Stimulated activated CD4-positive, alpha-beta T cell treated with anti-CD3 and anti-CD28 coated beads, Interleukin-15, amount 100 ng/mL, for 1 hour (primary cell): Measurements from ENCODE around the gene FOXP2.
"Not testable (repeated sequence)": the region's sequence is repeated elsewhere in the genome, so short reads cannot be mapped to it uniquely, and the experiment has no call there.

ENCODE experiments used
- DNase-seq, 2 donors: peaks; one replicate each; pipeline ENCODE4 v3.0.0-alpha.2; 2020; ENCODE audit warnings: low read depth in 1 of 2, low spot score in 1 of 2

The FOXP2 gene

GRCh38 chr7:114414156-114415063, at the start of gene FOXP2:
TSS of gene FOXP2 (plus strand) at chr7:114414815. CDS start at chr7:114426512, 11,697 bp downstream.
- no peak for DNase-seq

GRCh38 chr7:114365791-114366190, 48.8 kb upstream of the FOXP2 start:
- DNase-seq: no peak

- no peak for DNase-seq
Observed at GRCh38 chr7:114368492-114368891, 46.1 kb upstream of the FOXP2 start.

DNA sequence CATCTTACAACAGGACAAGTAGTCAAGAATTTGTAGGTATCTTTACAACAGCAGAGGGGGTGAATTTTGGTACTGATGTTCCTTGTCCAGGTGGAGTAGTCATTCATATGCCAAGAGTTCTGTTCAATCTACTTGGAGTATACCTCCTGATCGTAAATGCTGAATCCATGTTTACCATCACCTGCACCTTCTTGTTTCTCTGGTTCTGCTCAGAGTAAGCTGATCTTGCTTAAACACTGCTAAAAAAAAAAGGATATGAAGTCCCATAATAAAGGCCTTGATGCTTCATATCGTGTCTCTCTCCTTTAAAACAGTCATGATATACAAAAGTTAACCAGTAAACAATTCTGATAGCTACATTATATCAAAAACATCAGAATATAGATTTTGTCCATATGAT, 45.3 kb upstream of the FOXP2 start:
- DNase-seq: no peak

- DNase-seq: no peak
Observed at GRCh38 chr7:114372619-114373018, 42.0 kb upstream of the FOXP2 start.

DNA sequence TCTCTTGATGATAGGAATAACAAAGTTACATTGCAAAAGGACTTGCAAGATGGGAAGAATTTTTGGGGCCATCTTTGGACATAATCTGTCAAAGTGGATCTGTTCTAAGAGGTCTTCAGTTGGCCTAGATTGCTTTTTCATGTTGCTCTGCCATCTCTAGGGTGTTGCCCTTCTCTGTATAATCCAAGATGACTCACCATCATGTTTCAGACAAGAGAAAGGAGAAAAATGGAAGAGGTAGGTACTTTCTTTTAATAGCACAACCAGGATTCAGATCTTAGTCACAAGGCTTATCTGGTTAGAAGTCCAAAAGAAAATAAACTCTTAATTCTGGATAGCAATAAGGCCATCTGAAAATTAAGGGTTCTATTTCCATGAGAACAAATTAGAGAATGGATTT, 38.7 kb upstream of the FOXP2 start:
- DNase-seq: no peak

DNA sequence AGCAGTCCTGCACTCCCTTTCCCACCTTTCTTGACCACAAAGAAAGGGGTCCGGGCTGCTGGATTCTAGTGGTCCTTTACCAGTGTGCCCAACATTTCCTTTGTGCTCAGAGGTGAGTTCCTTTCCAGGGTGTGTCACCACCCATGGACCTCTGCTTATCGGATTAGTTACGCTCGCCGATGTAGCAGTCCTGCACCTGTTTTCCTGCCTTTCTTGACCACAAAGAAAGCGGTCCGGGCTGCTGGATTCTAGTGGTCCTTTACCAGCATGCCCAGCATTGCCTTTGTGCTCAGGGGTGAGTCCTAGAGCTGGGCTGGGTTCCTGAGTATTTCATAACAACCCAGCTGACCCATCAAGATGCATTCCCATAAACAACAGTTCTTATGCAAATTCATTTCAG, 30.7 kb upstream of the FOXP2 start:
- not testable (repeated sequence) for DNase-seq

- DNase-seq: not testable (repeated sequence)
Observed at GRCh38 chr7:114384346-114384745, 30.3 kb upstream of the FOXP2 start.

DNA sequence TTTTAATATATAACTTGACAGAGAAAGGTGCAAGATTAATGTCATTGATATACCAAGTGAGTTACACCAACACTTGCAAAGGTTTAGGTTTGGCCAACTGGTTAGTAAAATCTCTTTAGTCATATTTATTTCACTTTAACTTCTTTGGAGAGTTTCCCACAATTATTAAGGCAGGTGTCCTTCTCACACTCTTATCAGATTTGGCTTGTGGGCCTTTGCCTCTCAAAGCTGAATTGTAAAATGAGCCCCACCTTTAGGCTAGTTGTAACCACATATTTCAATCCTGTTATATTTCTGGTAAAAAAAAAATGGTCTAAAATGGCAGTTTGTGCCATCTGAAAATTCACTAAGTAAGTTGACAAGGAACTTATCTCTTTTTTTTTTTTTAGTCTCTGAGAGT, 26.6 kb upstream of the FOXP2 start:
- DNase-seq: no peak

DNA sequence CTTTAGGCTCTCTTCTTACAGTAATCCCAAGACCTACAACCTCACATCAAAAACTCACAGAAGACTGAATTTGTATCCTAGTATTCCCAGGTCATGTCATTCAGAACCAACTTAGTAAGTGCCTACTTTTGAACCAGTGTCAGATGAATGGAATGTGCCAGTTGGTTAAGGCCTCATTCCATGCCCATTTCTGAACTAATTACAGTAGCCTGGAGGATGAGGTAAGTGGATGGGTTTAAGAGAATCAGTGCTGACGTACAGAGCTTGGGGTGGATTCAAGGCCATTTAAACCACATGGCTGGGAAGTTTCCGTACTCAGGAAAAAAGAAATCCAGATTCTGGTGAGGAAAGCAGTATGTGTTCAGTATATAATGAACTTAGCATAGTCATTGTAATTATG, 21.9 kb upstream of the FOXP2 start:
- no peak for DNase-seq

GRCh38 chr7:114402876-114403635, 11.6 kb upstream of the FOXP2 start:
- no peak for DNase-seq

GRCh38 chr7:114405427-114405826, 9.2 kb upstream of the FOXP2 start:
- DNase-seq: no peak

DNA sequence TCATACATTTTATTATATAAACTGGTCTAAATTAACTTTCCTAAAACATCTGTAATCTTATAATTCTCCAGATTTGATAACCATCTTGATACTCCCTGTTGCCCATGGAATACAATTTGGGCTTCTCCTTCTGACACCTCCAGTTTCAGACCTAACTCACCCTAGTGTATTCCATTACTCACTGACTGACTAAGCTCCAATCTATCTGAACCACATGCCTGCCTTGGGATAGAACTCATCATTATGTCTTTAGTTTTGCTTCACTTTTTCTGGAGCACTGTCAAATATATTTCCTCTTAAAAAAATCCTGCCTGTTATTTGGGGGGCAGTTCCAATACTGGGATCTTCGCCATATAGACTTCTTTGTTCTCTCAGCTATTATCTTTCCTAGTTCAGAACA, 4.9 kb upstream of the FOXP2 start:
- no peak for DNase-seq

DNA sequence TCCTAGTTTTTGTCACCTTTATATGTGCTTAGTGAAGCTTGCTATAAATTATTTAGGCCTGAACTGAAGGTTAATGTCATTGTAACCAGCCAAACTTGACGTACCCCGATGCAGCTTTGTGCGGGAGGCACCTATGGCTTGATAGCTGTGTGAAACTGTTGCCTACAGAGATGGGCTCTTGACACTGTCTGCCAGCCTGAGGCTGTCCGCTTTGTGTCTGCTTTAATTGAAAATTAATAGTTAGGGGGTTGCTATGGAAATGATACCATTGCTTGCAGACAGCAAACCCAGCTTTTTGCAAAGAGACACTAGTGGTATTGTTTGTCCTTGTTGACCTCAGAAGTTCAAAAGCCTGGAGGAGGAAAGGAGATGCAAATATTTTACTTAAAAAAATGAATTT, 2.1 kb upstream of the FOXP2 start:
- no peak for DNase-seq

- DNase-seq: no peak
Observed at GRCh38 chr7:114413761-114414155, 857 bp upstream of the FOXP2 start.

- no peak for DNase-seq
Observed at GRCh38 chr7:114415064-114415989, 712 bp downstream of the FOXP2 start.

DNA sequence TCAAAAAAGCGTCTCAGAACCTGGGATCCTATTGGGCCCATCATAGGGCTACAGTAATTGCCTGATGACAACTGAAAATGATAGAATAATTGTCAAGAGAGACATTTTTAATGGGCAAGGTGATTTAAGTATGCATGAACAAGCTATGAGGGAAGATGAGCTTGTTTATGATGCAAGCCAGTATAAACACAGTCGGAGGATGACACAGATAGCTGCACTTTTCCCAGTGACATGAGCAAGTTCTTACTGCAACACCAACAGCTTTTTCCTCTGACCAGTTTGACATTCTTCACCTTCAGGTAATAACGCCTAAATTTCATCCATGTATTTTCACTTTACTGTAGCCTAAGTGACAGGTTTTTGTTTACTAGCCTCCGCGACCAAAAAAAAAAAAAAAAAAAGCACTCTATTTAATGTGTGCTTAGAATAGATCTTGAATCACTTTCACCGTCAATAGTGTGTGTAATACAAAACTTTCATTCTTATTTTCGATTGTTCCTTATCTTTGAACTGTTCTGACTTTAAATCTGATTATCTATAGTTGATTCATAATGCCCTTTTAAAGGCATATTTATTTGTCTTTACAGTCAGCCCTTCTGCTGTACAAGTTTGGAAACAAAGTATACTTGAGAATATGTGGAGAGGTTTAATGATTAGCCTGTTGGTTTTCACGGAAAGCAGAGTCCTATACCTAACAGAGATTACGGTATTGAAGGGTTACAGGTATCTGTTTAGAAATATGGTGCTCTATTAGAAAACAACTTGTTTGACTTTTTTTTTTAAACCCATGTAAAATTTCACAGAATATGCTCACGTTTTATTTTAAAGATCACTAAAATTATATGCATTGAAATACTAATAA, 1.7 kb downstream of the FOXP2 start:
- DNase-seq: no peak

DNA sequence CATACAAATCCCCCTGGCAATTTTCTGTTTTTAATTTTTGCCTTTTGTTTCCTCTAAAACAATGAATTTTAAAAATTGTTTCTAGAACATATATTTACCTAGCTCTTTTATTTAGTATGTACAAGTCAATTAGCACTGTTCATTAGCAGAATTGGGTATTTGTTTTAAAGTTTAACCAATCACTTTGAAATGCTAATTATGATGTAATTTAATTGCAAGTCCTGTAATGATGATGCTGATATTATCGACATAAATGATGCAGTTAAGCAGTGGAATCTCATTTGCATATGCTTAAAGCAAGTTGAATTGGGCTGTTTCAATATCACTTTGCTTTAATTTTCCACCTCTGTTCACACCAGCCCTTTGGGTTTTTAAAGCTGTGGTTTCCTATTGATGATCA, 2.7 kb downstream of the FOXP2 start:
- DNase-seq: no peak

DNA sequence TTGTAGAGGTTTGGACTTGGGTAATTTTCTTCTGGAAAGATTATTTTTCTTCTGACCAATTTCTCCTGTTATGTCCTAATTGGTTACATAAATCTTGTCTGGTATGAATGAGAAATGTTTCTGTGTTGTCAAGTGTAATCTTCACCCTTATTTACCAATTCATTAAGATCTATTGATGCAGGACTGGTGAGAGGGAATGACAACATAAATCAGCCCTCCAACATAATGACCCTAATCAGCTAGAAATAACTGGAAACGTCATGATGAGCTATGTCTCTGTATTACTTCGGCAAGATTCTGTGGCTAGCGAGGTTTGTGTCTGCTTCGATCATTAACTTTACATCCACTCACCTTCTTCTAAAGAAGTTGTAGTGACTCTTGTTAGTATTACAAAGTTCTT, 3.5 kb downstream of the FOXP2 start:
- no peak for DNase-seq
